ENCODE results near the gene CFAP61. TPM values are rescaled to one million over a fixed set of nuclear protein-coding genes. Genes with fewer than 3 reads are reported as not detected.

CFAP61 gene
- total and polyA plus RNA-seq, 9 of the 15 experiments (the other 6 are each of a cell fraction or from before 2014, with no cell fraction given) = 0.11 TPM; not detected in 8

GRCh38 chr20:20021835-20022234, 30.5 kb upstream of the CFAP61 start:
- Histone ChIP-seq H3K27ac (ENCODE audit: extremely low read depth, low read depth, low read length) (no peak overlapping the region), H2AFZ (ENCODE audit: low read depth, low read length) (no peak overlapping the region), H3K4me1 (replicated peaks in 1 of 2; ENCODE audit: control insufficient read depth in 2 of 2, insufficient read depth in 2 of 2, low read length in 2 of 2) (peaks cover 7 to 11% of the 10 kb centered on the region in 2 experiments; a peak in 4 of 5 replicates), H3K4me3 (no peak overlapping the region), H3K27me3 (ENCODE audit: control insufficient read depth in 2 of 2, insufficient read depth in 2 of 2, low read length in 2 of 2) (no peaks in the 10 kb centered on the region), H3K36me3 (ENCODE audit: control insufficient read depth, insufficient read depth, low read length) (peaks cover 48% of the 10 kb centered on the region; the same call in 2 of the 3 replicates), H3K9ac (ENCODE audit: insufficient read depth in 1 of 2, low read depth in 2 of 2, low read length in 2 of 2) (no peak overlapping the region), H3K9me3 (replicated peaks; ENCODE audit: control insufficient read depth, insufficient read depth, low read depth, low read length) (no peaks in the 10 kb centered on the region), H4K20me1 (replicated peaks; ENCODE audit: control insufficient read depth, insufficient read depth, low read length) (0 out of 2 replicates have a peak, but pooled peaks cover 2% of the 10 kb centered on the region), H3K79me2 (ENCODE audit: control insufficient read depth, insufficient read depth, low read length) (peaks cover 84% of the 10 kb centered on the region), H3K4me2 (ENCODE audit: insufficient read depth, low read length) (no peak overlapping the region), H3K9me1 (ENCODE audit: control insufficient read depth, insufficient read depth, low read length) (no peaks in the 10 kb centered on the region)
- ATAC-seq (no peak), FAIRE-seq (no peak), DNase-seq (ENCODE audit: extremely low read depth in 1 of 4, low spot score in 3 of 4) (no peak)
- intact Hi-C loops (cut with micrococcal nuclease) (no loop called here), in situ Hi-C loops (cut with MboI) (no loop called here)
- BruUV-seq (replicated peaks) = no TSS peak
- WGBS (ENCODE audit: insufficient coverage, low coverage, missing lambda C conversion rate) = 91% methylated on average over 6 of the region's 7 CpGs
- CTCF ChIA-PET (ENCODE audit: low intra/inter-chr PET ratio) = no interaction called here
- POLR2A ChIA-PET = interaction anchor here (0.9 kb wide), 1 partner anchor 31 kb away, joined by 3 read pairs; the partner anchor contains the start of gene CFAP61
- no peak for TF ChIP-seq ZNF354B (CRISPR knock-in tag; IDR thresholded peaks at IDR 0.05)
- TF ChIP-seq, protein P1, sequence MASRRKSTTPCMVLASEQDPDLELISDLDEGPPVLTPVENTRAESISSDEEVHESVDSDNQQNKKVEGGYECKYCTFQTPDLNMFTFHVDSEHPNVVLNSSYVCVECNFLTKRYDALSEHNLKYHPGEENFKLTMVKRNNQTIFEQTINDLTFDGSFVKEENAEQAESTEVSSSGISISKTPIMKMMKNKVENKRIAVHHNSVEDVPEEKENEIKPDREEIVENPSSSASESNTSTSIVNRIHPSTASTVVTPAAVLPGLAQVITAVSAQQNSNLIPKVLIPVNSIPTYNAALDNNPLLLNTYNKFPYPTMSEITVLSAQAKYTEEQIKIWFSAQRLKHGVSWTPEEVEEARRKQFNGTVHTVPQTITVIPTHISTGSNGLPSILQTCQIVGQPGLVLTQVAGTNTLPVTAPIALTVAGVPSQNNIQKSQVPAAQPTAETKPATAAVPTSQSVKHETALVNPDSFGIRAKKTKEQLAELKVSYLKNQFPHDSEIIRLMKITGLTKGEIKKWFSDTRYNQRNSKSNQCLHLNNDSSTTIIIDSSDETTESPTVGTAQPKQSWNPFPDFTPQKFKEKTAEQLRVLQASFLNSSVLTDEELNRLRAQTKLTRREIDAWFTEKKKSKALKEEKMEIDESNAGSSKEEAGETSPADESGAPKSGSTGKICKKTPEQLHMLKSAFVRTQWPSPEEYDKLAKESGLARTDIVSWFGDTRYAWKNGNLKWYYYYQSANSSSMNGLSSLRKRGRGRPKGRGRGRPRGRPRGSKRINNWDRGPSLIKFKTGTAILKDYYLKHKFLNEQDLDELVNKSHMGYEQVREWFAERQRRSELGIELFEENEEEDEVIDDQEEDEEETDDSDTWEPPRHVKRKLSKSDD (conservative IDR thresholded peaks at IDR 0.05; ENCODE audit: low read length) = no peak
- TF ChIP-seq, protein P2, sequence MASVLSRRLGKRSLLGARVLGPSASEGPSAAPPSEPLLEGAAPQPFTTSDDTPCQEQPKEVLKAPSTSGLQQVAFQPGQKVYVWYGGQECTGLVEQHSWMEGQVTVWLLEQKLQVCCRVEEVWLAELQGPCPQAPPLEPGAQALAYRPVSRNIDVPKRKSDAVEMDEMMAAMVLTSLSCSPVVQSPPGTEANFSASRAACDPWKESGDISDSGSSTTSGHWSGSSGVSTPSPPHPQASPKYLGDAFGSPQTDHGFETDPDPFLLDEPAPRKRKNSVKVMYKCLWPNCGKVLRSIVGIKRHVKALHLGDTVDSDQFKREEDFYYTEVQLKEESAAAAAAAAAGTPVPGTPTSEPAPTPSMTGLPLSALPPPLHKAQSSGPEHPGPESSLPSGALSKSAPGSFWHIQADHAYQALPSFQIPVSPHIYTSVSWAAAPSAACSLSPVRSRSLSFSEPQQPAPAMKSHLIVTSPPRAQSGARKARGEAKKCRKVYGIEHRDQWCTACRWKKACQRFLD (CRISPR knock-in tag; IDR thresholded peaks at IDR 0.05) = no peak
- no peak for TF ChIP-seq GATA2 (CRISPR knock-in tag; IDR thresholded peaks at IDR 0.05)
- TF ChIP-seq NR4A1 (CRISPR knock-in tag; IDR thresholded peaks at IDR 0.05) = no peak
- TF ChIP-seq NR4A1 (tag; IDR thresholded peaks at IDR 0.05) = no peak
- TF ChIP-seq BCOR (IDR thresholded peaks at IDR 0.05) = no peak
- TF ChIP-seq ETV6 (IDR thresholded peaks at IDR 0.05; ENCODE audit: borderline replicate concordance in 1 of 2, low read depth in 2 of 2, low read length in 1 of 2) = no peak
- TF ChIP-seq ETV6 (CRISPR knock-in tag; IDR thresholded peaks at IDR 0.05; ENCODE audit: borderline replicate concordance) = no peak
- TF ChIP-seq PHF21A (IDR thresholded peaks at IDR 0.05; ENCODE audit: borderline replicate concordance, low read depth) = no peak
- no peak for TF ChIP-seq ZC3H4 (CRISPR knock-in tag; IDR thresholded peaks at IDR 0.05; ENCODE audit: borderline replicate concordance)
- no peak for TF ChIP-seq TBL1XR1 (IDR thresholded peaks at IDR 0.05; ENCODE audit: low read length in 2 of 2)
- TF ChIP-seq, protein P3, sequence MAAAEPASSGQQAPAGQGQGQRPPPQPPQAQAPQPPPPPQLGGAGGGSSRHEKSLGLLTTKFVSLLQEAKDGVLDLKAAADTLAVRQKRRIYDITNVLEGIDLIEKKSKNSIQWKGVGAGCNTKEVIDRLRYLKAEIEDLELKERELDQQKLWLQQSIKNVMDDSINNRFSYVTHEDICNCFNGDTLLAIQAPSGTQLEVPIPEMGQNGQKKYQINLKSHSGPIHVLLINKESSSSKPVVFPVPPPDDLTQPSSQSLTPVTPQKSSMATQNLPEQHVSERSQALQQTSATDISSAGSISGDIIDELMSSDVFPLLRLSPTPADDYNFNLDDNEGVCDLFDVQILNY (CRISPR knock-in tag; IDR thresholded peaks at IDR 0.05) = no peak
- TF ChIP-seq PHB2 (IDR thresholded peaks at IDR 0.05; ENCODE audit: low read depth) = no peak
- TF ChIP-seq, protein P4, sequence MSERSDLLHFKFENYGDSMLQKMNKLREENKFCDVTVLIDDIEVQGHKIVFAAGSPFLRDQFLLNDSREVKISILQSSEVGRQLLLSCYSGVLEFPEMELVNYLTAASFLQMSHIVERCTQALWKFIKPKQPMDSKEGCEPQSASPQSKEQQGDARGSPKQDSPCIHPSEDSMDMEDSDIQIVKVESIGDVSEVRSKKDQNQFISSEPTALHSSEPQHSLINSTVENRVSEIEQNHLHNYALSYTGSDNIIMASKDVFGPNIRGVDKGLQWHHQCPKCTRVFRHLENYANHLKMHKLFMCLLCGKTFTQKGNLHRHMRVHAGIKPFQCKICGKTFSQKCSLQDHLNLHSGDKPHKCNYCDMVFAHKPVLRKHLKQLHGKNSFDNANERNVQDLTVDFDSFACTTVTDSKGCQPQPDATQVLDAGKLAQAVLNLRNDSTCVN (CRISPR knock-in tag; IDR thresholded peaks at IDR 0.05) = no peak
- TF ChIP-seq NFE2 (IDR thresholded peaks at IDR 0.05; ENCODE audit: low read depth) = no peak
- TF ChIP-seq ZKSCAN1 (IDR thresholded peaks at IDR 0.05; ENCODE audit: low read depth, low read length) = no peak
- TF ChIP-seq FOXK1 (CRISPR knock-in tag; IDR thresholded peaks at IDR 0.05; ENCODE audit: borderline replicate concordance) = no peak
